ENCODE data around the gene PKDCC.
"Not testable (repeated sequence)": the region's sequence is repeated elsewhere in the genome, so short reads cannot be mapped to it uniquely, and the experiment has no call there.

Gene PKDCC

GRCh38 chr2:42025151-42025582 lies 22.7 kb upstream of the PKDCC start:
- Mint-ChIP-seq H3K4me3 (no peak overlapping the region), H3K27me3 (peaks cover 14% of the 10 kb centered on the region), H3K9me3 (no peaks in the 10 kb centered on the region), H3K27ac (no peak overlapping the region), H3K4me1 (no peaks in the 10 kb centered on the region)
- DNase-seq = no peak
- ATAC-seq = no peak

DNA sequence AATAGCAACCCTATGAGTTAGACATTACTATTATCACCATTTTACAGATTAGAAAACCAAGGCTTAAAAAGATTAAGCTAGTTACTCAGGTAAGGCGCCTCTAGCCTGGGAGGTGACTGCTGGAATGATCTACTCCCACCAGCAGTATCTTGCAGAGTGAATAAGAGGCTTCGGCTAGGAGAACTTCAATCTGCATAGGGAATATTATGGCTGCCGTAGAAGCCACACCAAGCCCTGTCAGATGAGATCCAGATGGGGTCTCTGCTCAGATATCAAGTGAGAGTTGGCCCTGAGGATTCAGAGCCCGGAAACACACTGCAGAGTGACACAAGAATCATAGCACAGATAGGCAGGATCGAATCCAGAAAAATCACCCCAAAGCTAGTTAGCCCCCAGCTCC lies 21.5 kb upstream of the PKDCC start:
- H3K27me3 Mint-ChIP-seq = peaks cover 25% of the 10 kb centered on the region
- no peak overlapping the region for H3K27ac Mint-ChIP-seq
- DNase-seq (no peak), ATAC-seq (no peak)
- H3K4me3 Mint-ChIP-seq = no peak overlapping the region
- no peaks in the 10 kb centered on the region for H3K4me1 Mint-ChIP-seq
- no peaks in the 10 kb centered on the region for H3K9me3 Mint-ChIP-seq

- Mint-ChIP-seq H3K9me3 (no peaks in the 10 kb centered on the region), H3K27me3 (peaks cover 41% of the 10 kb centered on the region), H3K4me1 (no peaks in the 10 kb centered on the region), H3K4me3 (no peak overlapping the region), H3K27ac (no peak overlapping the region)
- DNase-seq (no peak), ATAC-seq (no peak)
Observed at GRCh38 chr2:42028571-42029148, 19.2 kb upstream of the PKDCC start.

DNA sequence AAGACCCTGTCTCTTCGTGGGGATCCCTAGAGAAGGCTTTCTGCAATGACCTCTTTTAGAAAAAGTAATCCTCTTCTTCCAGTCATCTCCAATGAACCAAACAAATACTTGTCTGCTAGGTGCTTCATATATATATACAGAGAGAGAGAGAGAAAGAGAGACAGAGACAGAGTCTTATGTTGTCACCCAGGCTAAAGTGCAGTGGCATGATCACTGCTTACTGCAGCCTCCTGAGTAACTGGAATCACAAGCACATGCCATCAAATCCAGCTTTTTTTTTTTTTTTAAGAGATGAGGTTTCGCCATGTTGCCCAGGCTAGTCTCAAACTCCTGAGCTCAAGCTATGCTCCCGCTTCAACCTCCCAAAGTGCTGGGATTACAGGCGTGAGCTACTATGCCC lies 18.6 kb upstream of the PKDCC start:
- ATAC-seq (no peak), DNase-seq (no peak)
- Mint-ChIP-seq H3K27ac (no peak overlapping the region), H3K4me3 (no peak overlapping the region), H3K27me3 (peaks cover 41% of the 10 kb centered on the region), H3K9me3 (no peaks in the 10 kb centered on the region), H3K4me1 (no peaks in the 10 kb centered on the region)

DNA sequence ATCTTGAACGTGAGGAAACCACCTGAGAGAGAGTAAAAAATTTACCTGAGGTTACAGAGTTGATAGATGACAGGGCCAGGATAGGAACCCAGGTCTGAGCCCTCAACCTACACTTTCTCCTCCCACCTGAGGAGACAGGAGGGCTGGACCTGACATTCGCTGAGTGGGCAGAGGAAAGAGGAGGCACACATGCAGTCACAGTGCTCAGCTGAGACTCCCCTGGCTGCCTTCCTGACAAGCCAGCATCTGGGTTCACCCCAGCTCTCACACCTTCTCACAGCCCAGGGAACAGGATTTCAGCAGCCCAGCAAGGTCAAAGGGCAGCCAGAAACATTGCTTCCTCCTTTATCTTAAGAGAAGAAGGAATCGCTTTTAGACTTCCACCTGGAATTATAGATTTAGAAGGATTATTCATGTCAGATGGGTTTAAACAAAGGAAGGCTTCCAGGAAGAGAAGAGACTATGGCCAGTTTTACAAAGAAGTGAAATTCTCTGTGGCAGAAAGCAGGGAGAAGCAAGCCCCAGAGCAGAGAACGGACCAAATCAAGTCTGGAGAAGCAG lies 18.1 kb upstream of the PKDCC start:
- H3K9me3 Mint-ChIP-seq = no peaks in the 10 kb centered on the region

DNA sequence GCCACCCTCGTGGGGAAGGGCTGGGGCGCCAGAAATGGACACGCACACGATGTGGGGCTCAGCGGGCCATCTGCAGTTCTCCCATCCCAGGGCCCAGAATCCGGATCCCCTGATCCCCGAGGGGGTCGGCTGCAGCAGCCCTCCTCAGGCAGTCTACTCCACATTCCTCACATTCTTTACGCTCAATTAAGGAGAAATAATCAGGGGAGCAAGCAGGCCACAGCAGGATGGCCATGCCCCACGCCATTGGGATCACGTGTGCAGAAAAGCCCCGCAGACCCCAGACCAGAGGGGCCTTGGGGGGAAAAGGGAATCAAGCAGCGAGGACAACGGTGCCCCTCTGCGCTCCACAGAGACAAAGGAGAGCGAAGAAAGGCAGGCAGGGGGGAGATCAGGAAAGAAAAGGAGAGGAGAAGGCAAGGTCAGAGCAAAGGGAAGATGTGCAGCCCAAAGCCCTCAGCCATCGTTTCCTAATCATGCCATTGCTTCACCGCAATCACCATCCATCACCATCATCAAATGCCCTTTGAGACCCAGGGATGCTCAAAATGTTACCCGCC lies 17.5 kb upstream of the PKDCC start:
- H3K9me3 Mint-ChIP-seq = no peaks in the 10 kb centered on the region
- H3K4me3 Mint-ChIP-seq = no peak overlapping the region
- no peak for DNase-seq
- H3K4me1 Mint-ChIP-seq = no peaks in the 10 kb centered on the region
- H3K27ac Mint-ChIP-seq = no peak overlapping the region
- peaks cover 35% of the 10 kb centered on the region for H3K27me3 Mint-ChIP-seq
- no peak for ATAC-seq

More for the DNA sequence above, 18.1 kb upstream of the PKDCC start:
- H3K27me3 Mint-ChIP-seq = peaks cover 40% of the 10 kb centered on the region
- ATAC-seq (no peak), DNase-seq (no peak)
- H3K27ac Mint-ChIP-seq = no peak overlapping the region
- H3K4me1 Mint-ChIP-seq = no peaks in the 10 kb centered on the region
- H3K4me3 Mint-ChIP-seq = no peak overlapping the region

- Mint-ChIP-seq H3K27me3 (peaks cover 34% of the 10 kb centered on the region), H3K27ac (no peak overlapping the region), H3K4me1 (no peaks in the 10 kb centered on the region), H3K9me3 (no peaks in the 10 kb centered on the region), H3K4me3 (no peak overlapping the region)
- DNase-seq = no peak
- no peak for ATAC-seq
Observed at GRCh38 chr2:42030829-42031228, 17.0 kb upstream of the PKDCC start.

DNA sequence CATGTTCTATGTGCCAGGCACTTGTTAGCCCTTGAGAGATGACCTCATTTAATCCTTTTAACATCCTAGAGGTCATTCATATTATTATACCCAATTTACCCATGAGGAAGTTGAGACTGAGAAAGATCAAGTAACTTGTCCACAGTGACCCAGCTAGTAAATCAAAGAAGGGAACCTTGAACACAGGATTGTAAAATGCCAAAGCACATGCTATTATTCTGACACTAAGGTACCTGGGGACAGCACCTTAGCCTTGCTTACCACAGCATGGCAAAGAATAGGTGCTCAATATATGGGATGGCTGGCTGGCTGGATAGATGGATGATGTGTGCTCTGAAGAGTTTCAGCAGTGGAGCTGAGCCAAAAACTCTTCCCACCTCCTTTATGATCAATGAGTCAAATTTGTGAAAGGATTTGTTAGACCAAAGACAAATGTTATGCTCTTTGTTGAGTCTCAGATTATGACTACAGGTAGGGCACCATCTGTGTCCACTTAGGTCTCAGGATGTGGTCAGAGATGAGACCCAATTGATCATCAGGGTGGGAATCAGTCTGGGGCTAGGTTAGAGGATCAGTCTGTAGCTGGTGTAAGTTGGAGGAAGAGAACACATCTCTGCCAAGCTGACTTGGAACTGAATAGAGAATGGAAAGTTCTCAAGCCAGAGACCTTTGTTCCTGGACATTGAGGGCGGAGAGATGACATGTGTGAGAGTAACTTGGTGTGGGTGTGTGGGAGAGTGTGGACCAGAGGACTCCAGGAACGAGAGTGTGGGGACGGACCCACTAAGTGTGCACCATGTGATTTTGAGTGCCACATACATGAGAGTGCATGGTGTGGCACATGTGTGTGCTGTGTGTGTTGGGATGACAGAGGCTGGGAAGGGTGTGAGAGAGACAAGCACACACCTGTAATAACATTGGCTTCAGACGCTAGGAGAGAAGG lies 16.3 kb upstream of the PKDCC start:
- H3K27me3 Mint-ChIP-seq = peaks cover 34% of the 10 kb centered on the region
- no peak overlapping the region for H3K27ac Mint-ChIP-seq
- DNase-seq = no peak
- H3K9me3 Mint-ChIP-seq = no peaks in the 10 kb centered on the region
- H3K4me3 Mint-ChIP-seq = no peak overlapping the region
- no peaks in the 10 kb centered on the region for H3K4me1 Mint-ChIP-seq
- no peak for ATAC-seq

DNA sequence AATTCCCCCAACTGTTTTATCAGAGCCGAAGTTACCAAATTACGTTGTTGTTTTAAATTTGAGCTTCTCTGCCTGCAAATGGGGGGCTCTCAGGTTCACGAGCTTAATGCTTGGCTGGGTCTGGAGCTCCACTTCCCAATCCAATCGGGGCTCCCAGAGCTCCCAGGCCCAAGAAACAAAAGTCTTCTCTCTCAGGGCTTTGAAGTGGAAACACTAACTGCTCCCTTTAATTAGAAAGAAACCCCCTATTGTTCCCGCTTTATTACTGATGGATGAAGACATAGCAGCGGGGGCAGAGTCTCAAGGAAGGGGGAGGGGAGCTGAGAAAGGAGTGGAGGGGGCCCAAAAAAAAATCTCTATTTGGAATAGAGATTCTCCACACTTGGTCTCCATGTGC lies 15.6 kb upstream of the PKDCC start:
- H3K27ac Mint-ChIP-seq = no peak overlapping the region
- no peak overlapping the region for H3K4me3 Mint-ChIP-seq
- peaks cover 35% of the 10 kb centered on the region for H3K27me3 Mint-ChIP-seq
- ATAC-seq (no peak), DNase-seq (no peak)
- no peaks in the 10 kb centered on the region for H3K9me3 Mint-ChIP-seq
- no peaks in the 10 kb centered on the region for H3K4me1 Mint-ChIP-seq

DNA sequence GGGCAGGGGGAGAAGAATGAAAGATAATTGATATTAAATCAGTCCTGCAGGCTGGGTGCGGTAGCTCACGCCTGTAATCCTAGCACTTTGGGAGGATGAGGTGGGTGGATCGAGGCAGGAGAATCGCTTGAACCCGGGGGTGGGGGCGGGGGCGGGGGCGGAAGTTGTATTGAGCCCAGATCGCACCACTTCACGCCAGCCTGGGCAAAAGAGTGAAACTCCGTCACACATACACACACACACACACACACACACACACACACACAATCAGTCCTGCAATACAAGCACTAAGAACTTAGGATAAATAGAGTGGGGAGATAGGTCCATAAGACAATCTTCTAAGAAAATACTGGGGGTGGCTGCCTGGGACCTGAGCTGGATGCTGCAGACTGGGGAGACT lies 15.1 kb upstream of the PKDCC start:
- DNase-seq (no peak), ATAC-seq (no peak)
- Mint-ChIP-seq H3K9me3 (no peaks in the 10 kb centered on the region), H3K27me3 (peaks cover 40% of the 10 kb centered on the region), H3K4me1 (no peaks in the 10 kb centered on the region), H3K27ac (no peak overlapping the region), H3K4me3 (no peak overlapping the region)

- H3K4me1 Mint-ChIP-seq, ATAC-seq, H3K27ac Mint-ChIP-seq, DNase-seq, H3K9me3 Mint-ChIP-seq, H3K4me3 Mint-ChIP-seq: not testable (repeated sequence)
- peaks cover 41% of the 10 kb centered on the region for H3K27me3 Mint-ChIP-seq
Observed at GRCh38 chr2:42034096-42034495, 13.7 kb upstream of the PKDCC start.

GRCh38 chr2:42035241-42035640 lies 12.6 kb upstream of the PKDCC start:
- DNase-seq = no peak
- Mint-ChIP-seq H3K27me3 (peaks cover 39% of the 10 kb centered on the region), H3K4me1 (no peaks in the 10 kb centered on the region), H3K9me3 (no peaks in the 10 kb centered on the region), H3K4me3 (no peak overlapping the region), H3K27ac (no peak overlapping the region)
- ATAC-seq = no peak

- no peak overlapping the region for H3K27ac Mint-ChIP-seq
- peaks cover 31% of the 10 kb centered on the region for H3K27me3 Mint-ChIP-seq
- H3K4me1 Mint-ChIP-seq = no peaks in the 10 kb centered on the region
- H3K4me3 Mint-ChIP-seq = no peak overlapping the region
- H3K9me3 Mint-ChIP-seq = no peaks in the 10 kb centered on the region
- ATAC-seq = no peak
- no peak for DNase-seq
Observed at GRCh38 chr2:42036413-42036812, 11.4 kb upstream of the PKDCC start.

DNA sequence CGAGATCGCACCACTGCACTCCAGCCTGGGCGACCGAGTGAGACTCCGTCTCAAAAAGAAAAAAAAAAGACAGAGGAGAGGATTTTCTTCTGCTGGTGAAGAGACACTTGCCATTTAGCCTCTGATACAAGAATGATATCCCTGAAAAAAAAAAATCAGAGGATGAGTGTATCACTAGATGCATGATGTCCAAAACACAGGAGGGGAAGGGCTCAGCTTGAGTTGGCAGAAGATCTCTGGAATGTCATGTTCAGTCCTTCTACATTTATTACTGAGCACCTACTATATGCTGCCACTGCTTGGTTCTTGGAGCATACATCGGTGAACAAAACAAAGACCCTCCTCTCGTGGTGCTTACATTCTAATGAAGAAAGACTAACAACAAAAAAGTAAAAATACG lies 10.9 kb upstream of the PKDCC start:
- H3K4me3 Mint-ChIP-seq = no peak overlapping the region
- H3K27me3 Mint-ChIP-seq = peaks cover 31% of the 10 kb centered on the region
- no peaks in the 10 kb centered on the region for H3K9me3 Mint-ChIP-seq
- H3K4me1 Mint-ChIP-seq = no peaks in the 10 kb centered on the region
- no peak for ATAC-seq
- H3K27ac Mint-ChIP-seq = no peak overlapping the region
- no peak for DNase-seq

DNA sequence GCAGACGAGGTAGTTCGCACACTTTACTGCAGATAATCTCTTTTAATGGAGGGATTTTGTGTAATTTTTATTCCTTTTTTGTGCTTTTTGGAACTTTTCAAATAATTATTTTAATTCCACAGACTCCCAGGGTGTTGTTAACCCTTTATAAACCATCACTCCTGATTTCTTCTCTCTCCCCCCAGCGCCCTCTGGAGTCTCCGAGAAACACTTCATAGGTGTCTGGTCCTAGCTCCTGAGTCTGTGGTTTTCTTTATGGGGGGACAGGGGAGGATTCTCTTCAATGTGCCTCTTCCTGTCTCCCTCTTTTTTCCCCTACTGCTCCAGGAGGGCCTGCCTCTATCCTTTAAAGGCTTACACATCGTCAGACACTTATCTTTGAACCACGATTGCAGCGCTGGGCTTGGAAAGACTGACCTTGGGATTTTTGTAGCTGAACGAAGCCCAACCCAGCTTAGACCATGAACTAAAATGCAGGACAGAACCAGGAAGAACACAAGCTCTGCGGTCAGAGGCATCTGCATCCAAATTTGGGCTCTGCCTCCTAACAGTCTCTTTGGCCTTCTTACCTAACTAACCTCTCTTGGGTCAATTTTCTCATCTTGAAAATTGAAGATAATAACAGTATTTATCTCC lies 7.1 kb upstream of the PKDCC start:
- H3K4me1 Mint-ChIP-seq = no peaks in the 10 kb centered on the region
- H3K27ac Mint-ChIP-seq = no peak overlapping the region
- H3K9me3 Mint-ChIP-seq = no peaks in the 10 kb centered on the region
- DNase-seq (no peak), ATAC-seq (no peak)
- H3K27me3 Mint-ChIP-seq = peaks cover 59% of the 10 kb centered on the region
- no peak overlapping the region for H3K4me3 Mint-ChIP-seq

All from stimulated activated naive CD8-positive, alpha-beta T cell treated with anti-CD3 and anti-CD28 coated beads, Interleukin-15, amount 100 ng/mL, for 72 hours (primary cell).